Measurements from ENCODE around the gene TMX2.

GRCh38 chr11:57746920-57747319 lies 34.5 kb downstream of the TMX2 start:
- TF ChIP-seq CTCF (IDR thresholded peaks at IDR 0.05) (no peak), POLR2A (IDR thresholded peaks at IDR 0.05) (no peak)

All from esophagus squamous epithelium (tissue), 4 donors.